PC-9 (cell line): ENCODE data around the gene DUOXA2. TPM values are rescaled to one million over a fixed set of nuclear protein-coding genes. Genes with fewer than 3 reads are reported as not detected.

Experiments used
- BruUV-seq: library from RNA; stranded (reverse); fragments of 400-500 nt; replicated peaks from 2 replicates; lab custom pipeline; 2021; lab: Mats Ljungman, UMichigan
- CTCF ChIA-PET: fragments of 300-600 bp; sonication (Branson Sonifier 250); formaldehyde crosslinking; loops from one replicate; lab custom pipeline; 2022; ENCODE audit warnings: antibody characterized with exemption; lab: Charles Lee
- POLR2A ChIA-PET: fragments of 300-600 bp; sonication (Branson Sonifier 250); formaldehyde crosslinking; loops from one replicate; lab custom pipeline; 2022; ENCODE audit warnings: antibody characterized with exemption; ENCODE audit not compliant: unreplicated experiment; lab: Charles Lee
- DNase-seq, 2 experiments: peaks; one replicate each; pipeline versions ENCODE4 v3.0.0 to v3.0.0-alpha.2; 2015 to 2022; ENCODE audit warnings: mixed read lengths in 1 of 2
- H2AFZ ChIP-seq: fragments of 200-600 bp; sonication (generic); 2 replicates; pipeline ENCODE4 v1.8.1; 2017; ENCODE audit warnings: antibody characterized with exemption
- H3F3A ChIP-seq: fragments of 200-600 bp; sonication (generic); 2 replicates; pipeline ENCODE4 v1.8.1; 2017; ENCODE audit warnings: antibody characterized with exemption, mild to moderate bottlenecking, low read depth; ENCODE audit not compliant: insufficient read depth
- H3K27ac ChIP-seq: fragments of 200-600 bp; sonication (generic); 2 replicates; pipeline ENCODE4 v1.6.1; 2016; ENCODE audit warnings: mixed run types
- H3K27me3 ChIP-seq: fragments of 200-600 bp; sonication (generic); 2 replicates; pipeline ENCODE4 v1.6.1; 2016; ENCODE audit warnings: low read depth, mixed run types; ENCODE audit not compliant: insufficient read depth
- H3K36me3 ChIP-seq: fragments of 200-600 bp; sonication (generic); 2 replicates; pipeline ENCODE4 v1.6.1; 2016; ENCODE audit warnings: low read depth, mixed run types
- H3K4me1 ChIP-seq: fragments of 200-600 bp; sonication (generic); replicated peaks from 2 replicates; pipeline ENCODE4 v1.6.1; 2016; ENCODE audit warnings: mixed run types; ENCODE audit not compliant: insufficient read depth
- H3K4me2 ChIP-seq: fragments of 200-600 bp; sonication (generic); 2 replicates; pipeline ENCODE4 v1.6.1; 2017; ENCODE audit warnings: mixed run types
- H3K4me3 ChIP-seq: fragments of 200-600 bp; sonication (generic); 2 replicates; pipeline ENCODE4 v1.6.1; 2016; ENCODE audit warnings: mixed run types
- H3K79me2 ChIP-seq: fragments of 200-600 bp; sonication (generic); 2 replicates; pipeline ENCODE4 v1.6.1; 2017; ENCODE audit warnings: low read depth, mixed run types
- H3K9me2 ChIP-seq: fragments of 200-600 bp; sonication (generic); 2 replicates; pipeline ENCODE4 v1.8.1; 2017; ENCODE audit warnings: mild to moderate bottlenecking; ENCODE audit not compliant: insufficient read depth
- H3K9me3 ChIP-seq: fragments of 200-600 bp; sonication (generic); 2 replicates; pipeline ENCODE4 v1.8.1; 2016; ENCODE audit warnings: low read depth; ENCODE audit not compliant: insufficient read depth
- H4K20me1 ChIP-seq: fragments of 200-600 bp; sonication (generic); 2 replicates; pipeline ENCODE4 v1.8.1; 2017; ENCODE audit not compliant: insufficient read depth
- EZH2 ChIP-seq: fragments of 200-600 bp; sonication (generic); IDR thresholded peaks from 2 replicates; pipeline ENCODE4 v1.8.0; 2017; ENCODE audit warnings: antibody characterized with exemption, low read depth
- intact Hi-C: fragments of 100-400 bp; cut with micrococcal nuclease; formaldehyde crosslinking; loops from one replicate; pipeline ENCODE4 v1.10.0; 2022; ENCODE audit not compliant: unreplicated experiment
- total RNA-seq: library from RNA; stranded (reverse); gene quantifications from 2 replicates; pipeline ENCODE4 v1.2.3, GENCODE V29; 2021
- TF ChIP-seq, protein P1 (sequence below): fragments of 200-600 bp; sonication (generic); conservative IDR thresholded peaks from 2 replicates; pipeline ENCODE4 v1.6.1; 2017; ENCODE audit warnings: mixed run types, antibody characterized with exemption, mild to moderate bottlenecking, moderate library complexity

The DUOXA2 gene
- total RNA-seq, 1 experiment from 2014 or later: not detected

DNA sequence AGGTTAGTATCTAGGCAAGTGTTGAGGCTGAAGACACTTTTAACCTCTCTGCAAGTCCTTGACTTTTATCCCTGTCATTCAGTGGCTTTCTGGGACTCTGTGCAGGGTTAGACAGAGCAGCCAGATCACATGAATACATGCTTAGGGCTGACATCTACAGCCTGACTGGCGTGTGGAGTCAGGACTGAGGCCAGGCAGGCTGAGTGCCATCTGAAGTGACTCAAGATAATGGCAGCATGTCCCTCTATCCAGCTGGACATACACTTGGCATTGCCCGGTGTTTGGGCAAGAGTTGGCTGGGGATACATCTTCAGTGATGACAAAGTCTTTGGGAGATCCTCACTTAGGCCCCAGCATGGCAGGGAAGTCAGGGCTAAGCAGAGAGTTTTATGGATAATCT lies 22.6 kb upstream of the DUOXA2 start:
- no peaks in the 10 kb centered on the region for H3K4me1 ChIP-seq
- no peak for DNase-seq
- H3K27ac ChIP-seq: no peak overlapping the region
- TF ChIP-seq, protein P1, sequence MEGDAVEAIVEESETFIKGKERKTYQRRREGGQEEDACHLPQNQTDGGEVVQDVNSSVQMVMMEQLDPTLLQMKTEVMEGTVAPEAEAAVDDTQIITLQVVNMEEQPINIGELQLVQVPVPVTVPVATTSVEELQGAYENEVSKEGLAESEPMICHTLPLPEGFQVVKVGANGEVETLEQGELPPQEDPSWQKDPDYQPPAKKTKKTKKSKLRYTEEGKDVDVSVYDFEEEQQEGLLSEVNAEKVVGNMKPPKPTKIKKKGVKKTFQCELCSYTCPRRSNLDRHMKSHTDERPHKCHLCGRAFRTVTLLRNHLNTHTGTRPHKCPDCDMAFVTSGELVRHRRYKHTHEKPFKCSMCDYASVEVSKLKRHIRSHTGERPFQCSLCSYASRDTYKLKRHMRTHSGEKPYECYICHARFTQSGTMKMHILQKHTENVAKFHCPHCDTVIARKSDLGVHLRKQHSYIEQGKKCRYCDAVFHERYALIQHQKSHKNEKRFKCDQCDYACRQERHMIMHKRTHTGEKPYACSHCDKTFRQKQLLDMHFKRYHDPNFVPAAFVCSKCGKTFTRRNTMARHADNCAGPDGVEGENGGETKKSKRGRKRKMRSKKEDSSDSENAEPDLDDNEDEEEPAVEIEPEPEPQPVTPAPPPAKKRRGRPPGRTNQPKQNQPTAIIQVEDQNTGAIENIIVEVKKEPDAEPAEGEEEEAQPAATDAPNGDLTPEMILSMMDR: no peak
- no peak for TF ChIP-seq EZH2
- CTCF ChIA-PET: no interaction called here
- no peaks in the 10 kb centered on the region for H3K79me2 ChIP-seq
- no peak overlapping the region for H3K4me2 ChIP-seq
- no peaks in the 10 kb centered on the region for H4K20me1 ChIP-seq
- no peaks in the 10 kb centered on the region for H3F3A ChIP-seq
- H3K36me3 ChIP-seq: no peaks in the 10 kb centered on the region
- H3K9me3 ChIP-seq: no peaks in the 10 kb centered on the region
- peaks cover 3% of the 10 kb centered on the region; the same call in 1 of the 2 replicates for H3K27me3 ChIP-seq
- H2AFZ ChIP-seq: no peak overlapping the region
- H3K4me3 ChIP-seq: no peak overlapping the region
- POLR2A ChIA-PET: interaction anchor here (0.6 kb wide), 1 partner anchor 13 kb away, joined by 3 read pairs; no protein-coding TSS in a partner anchor
- intact Hi-C loops: no loop called here
- H3K9me2 ChIP-seq: no peaks in the 10 kb centered on the region
- BruUV-seq: no TSS peak

DNA sequence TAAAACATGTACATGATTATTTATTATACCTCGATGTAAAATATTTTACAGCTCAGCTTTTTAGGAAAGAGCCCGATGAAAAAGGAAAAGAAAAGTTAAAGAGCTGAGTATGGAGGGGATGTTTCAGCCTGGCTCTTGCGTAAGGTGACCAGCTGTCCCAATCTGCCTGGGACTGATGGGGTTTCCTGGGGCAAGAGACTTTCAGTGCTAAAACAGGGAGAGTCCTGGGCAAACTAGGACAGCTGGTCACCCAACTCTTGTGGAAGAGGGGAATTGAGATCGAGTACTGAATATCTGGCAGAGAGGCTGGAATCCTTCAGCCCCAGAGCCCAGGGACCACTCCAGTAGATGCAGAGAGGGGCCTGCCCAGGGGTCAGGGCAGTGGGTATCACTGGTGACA lies 21.1 kb upstream of the DUOXA2 start:
- Histone ChIP-seq H2AFZ (no peak overlapping the region), H3K4me1 (no peaks in the 10 kb centered on the region), H3F3A (no peaks in the 10 kb centered on the region), H3K27ac (no peak overlapping the region), H4K20me1 (no peaks in the 10 kb centered on the region), H3K79me2 (no peaks in the 10 kb centered on the region), H3K36me3 (no peaks in the 10 kb centered on the region), H3K4me2 (no peak overlapping the region), H3K9me2 (no peaks in the 10 kb centered on the region), H3K9me3 (no peaks in the 10 kb centered on the region), H3K27me3 (0 out of 2 replicates have a peak, but pooled peaks cover 3% of the 10 kb centered on the region), H3K4me3 (no peak overlapping the region)
- ChIA-PET POLR2A (interaction anchor here (0.6 kb wide), 1 partner anchor 49 kb away, joined by 10 read pairs; no protein-coding TSS in a partner anchor), CTCF (no interaction called here)
- TF ChIP-seq, protein P1: no peak
- no peak for TF ChIP-seq EZH2
- intact Hi-C loops: no loop called here
- BruUV-seq: no TSS peak
- no peak for DNase-seq

DNA sequence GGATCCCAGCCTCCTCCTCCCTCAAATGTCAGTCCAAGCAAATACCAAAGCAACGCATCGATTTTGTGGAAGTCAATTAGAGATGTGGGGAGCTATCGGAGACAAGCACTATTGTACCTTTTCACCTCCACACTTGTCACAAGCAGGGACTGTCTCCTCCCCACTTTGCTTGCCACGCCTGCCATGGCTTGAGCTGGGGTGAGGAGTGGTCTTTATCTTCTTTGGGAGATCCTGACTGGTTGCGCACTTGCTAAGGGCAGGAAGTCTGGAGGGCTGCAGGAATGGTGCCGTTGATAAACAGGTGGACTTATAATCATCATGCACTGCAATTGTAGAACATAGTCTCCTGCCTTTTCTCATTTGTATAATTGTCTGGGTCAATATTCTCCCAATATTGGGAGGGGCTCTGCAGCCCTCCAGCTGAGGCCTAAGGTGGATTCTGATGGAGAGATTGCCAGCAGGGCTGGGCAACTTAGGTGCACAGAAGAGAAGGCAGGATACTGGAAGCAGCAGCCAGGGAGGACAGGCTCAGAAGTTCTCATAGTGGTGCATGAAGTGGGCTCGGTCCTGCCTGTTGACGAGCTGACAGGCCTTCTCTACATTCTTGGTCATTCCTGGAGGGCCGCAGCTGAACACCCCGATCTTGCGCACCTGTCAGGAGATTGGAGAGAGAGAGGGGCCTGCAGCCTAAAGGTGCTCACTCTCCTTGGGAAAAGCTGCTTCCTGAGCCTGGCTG lies 20.3 kb upstream of the DUOXA2 start:
- no peaks in the 10 kb centered on the region for H3K4me1 ChIP-seq
- no peak for DNase-seq
- 0 out of 2 replicates have a peak, but pooled peaks cover 3% of the 10 kb centered on the region for H3K27me3 ChIP-seq
- no peak overlapping the region for H2AFZ ChIP-seq
- CTCF ChIA-PET: no interaction called here
- H3F3A ChIP-seq: no peaks in the 10 kb centered on the region
- H4K20me1 ChIP-seq: no peaks in the 10 kb centered on the region
- TF ChIP-seq, protein P1: no peak
- no peak for TF ChIP-seq EZH2
- H3K4me2 ChIP-seq: no peak overlapping the region
- no peaks in the 10 kb centered on the region for H3K9me2 ChIP-seq
- no peak overlapping the region for H3K27ac ChIP-seq
- H3K36me3 ChIP-seq: no peaks in the 10 kb centered on the region
- H3K9me3 ChIP-seq: no peaks in the 10 kb centered on the region
- H3K4me3 ChIP-seq: no peak overlapping the region
- POLR2A ChIA-PET: interaction anchor here (0.6 kb wide), 1 partner anchor 48 kb away, joined by 10 read pairs; no protein-coding TSS in a partner anchor
- BruUV-seq: no TSS peak
- no peaks in the 10 kb centered on the region for H3K79me2 ChIP-seq
- intact Hi-C loops: no loop called here
